Measurements from ENCODE around the gene BRF1. TPM values are rescaled to one million over a fixed set of nuclear protein-coding genes. Genes with fewer than 3 reads are reported as not detected.
"Not testable (repeated sequence)": the region's sequence is repeated elsewhere in the genome, so short reads cannot be mapped to it uniquely, and the experiment has no call there.

BRF1 gene
- total RNA-seq, 1 experiment from 2014 or later: 41.2 TPM

GRCh38 chr14:105279642-105280361, 21.0 kb downstream of the BRF1 start:
- H3K4me1 ChIP-seq (ENCODE audit: control insufficient read depth in 1 of 2, insufficient read depth in 2 of 2, low read length in 2 of 2): no peaks in the 10 kb centered on the region
- peaks cover 60% of the 10 kb centered on the region for H3K79me2 ChIP-seq (ENCODE audit: insufficient read depth, low read length)
- no peak overlapping the region for H3K4me2 ChIP-seq (ENCODE audit: low read length)
- H3K9me3 ChIP-seq (ENCODE audit: control insufficient read depth in 1 of 2, insufficient read depth in 1 of 2, low read depth in 1 of 2, low read length in 2 of 2): no peaks in the 10 kb centered on the region
- ChIA-PET CTCF (interaction anchor here (0.6 kb wide), 1 partner anchor 21 kb away, joined by 4 read pairs; the partner anchor contains the start of gene BRF1), RAD21 (ENCODE audit: low non-redundant PET in 1 of 2, low total read pairs in 2 of 2, uncharacterized antibody in 2 of 2, unreplicated experiment in 2 of 2) (no interaction called here), POLR2A (no interaction called here)
- no peaks in the 10 kb centered on the region for H3K27me3 ChIP-seq (ENCODE audit: insufficient read depth, low read length)
- H4K20me1 ChIP-seq (ENCODE audit: insufficient read depth): no peaks in the 10 kb centered on the region
- no peak overlapping the region for H3K27ac ChIP-seq (ENCODE audit: low read depth, low read length)
- H3K36me3 ChIP-seq (ENCODE audit: control insufficient read depth in 1 of 2, insufficient read depth in 2 of 2, low read length in 2 of 2): no peaks in the 10 kb centered on the region; a peak in 1 of 4 replicates
- no peak overlapping the region for H3K4me3 ChIP-seq (replicated peaks in 1 of 2; ENCODE audit: low read depth in 1 of 2, low read length in 2 of 2)
- DNase-seq (ENCODE audit: low read depth, low spot score) (no peak), ATAC-seq (no peak)
- H3K9ac ChIP-seq (ENCODE audit: low read length): no peak overlapping the region
- intact Hi-C loops (cut with micrococcal nuclease): no loop called here
- no peaks in the 10 kb centered on the region for H3K9me2 ChIP-seq (ENCODE audit: insufficient read depth)
- BruUV-seq (replicated peaks): no TSS peak
- TF ChIP-seq POLR2AphosphoS5 (IDR thresholded peaks at IDR 0.05; ENCODE audit: low read depth, low read length): no peak
- no peak for TF ChIP-seq JUND (IDR thresholded peaks at IDR 0.05)
- TF ChIP-seq ZFX (IDR thresholded peaks at IDR 0.05): no peak
- H2AFZ ChIP-seq (ENCODE audit: low read depth, low read length, poor library complexity, severe bottlenecking): no peak overlapping the region

GRCh38 chr14:105277448-105277847, 23.4 kb downstream of the BRF1 start:
- H3K27ac ChIP-seq (ENCODE audit: low read depth, low read length); H3K4me2 ChIP-seq (ENCODE audit: low read length); H3K27me3 ChIP-seq (ENCODE audit: insufficient read depth, low read length); BruUV-seq (replicated peaks); H3K9me3 ChIP-seq (ENCODE audit: control insufficient read depth in 1 of 2, insufficient read depth in 1 of 2, low read depth in 1 of 2, low read length in 2 of 2); RAD21 ChIA-PET (ENCODE audit: low non-redundant PET in 1 of 2, low total read pairs in 2 of 2, uncharacterized antibody in 2 of 2, unreplicated experiment in 2 of 2); H3K4me3 ChIP-seq (replicated peaks in 1 of 2; ENCODE audit: low read depth in 1 of 2, low read length in 2 of 2); CTCF ChIA-PET; POLR2A ChIA-PET; H3K36me3 ChIP-seq (ENCODE audit: control insufficient read depth in 1 of 2, insufficient read depth in 2 of 2, low read length in 2 of 2); ATAC-seq; H3K9ac ChIP-seq (ENCODE audit: low read length); H3K4me1 ChIP-seq (ENCODE audit: control insufficient read depth in 1 of 2, insufficient read depth in 2 of 2, low read length in 2 of 2); H2AFZ ChIP-seq (ENCODE audit: low read depth, low read length, poor library complexity, severe bottlenecking); DNase-seq (ENCODE audit: low read depth, low spot score); H3K9me2 ChIP-seq (ENCODE audit: insufficient read depth); intact Hi-C loops (cut with micrococcal nuclease); H4K20me1 ChIP-seq (ENCODE audit: insufficient read depth): not testable (repeated sequence)
- H3K79me2 ChIP-seq (ENCODE audit: insufficient read depth, low read length): peaks cover 42% of the 10 kb centered on the region

Measured in HCT116 (cell line).